AG04449 (cell line): Measurements from ENCODE around the gene FRMD5.

Experiments used
- CTCF ChIA-PET: fragments of 350-600 bp; formaldehyde crosslinking; extraction: SDS; loops from one replicate; lab custom pipeline; 2021; ENCODE audit warnings: antibody characterized with exemption; lab: Yijun Ruan, JAX
- POLR2A ChIA-PET: fragments of 400-600, 350-600 bp; formaldehyde crosslinking; extraction: SDS; loops from one replicate; lab custom pipeline; 2020; ENCODE audit warnings: antibody characterized with exemption, inconsistent platforms; lab: Yijun Ruan, JAX
- DNase-seq: peaks from one replicate; pipeline ENCODE4 v3.0.0-alpha.2; 2010; ENCODE audit warnings: low read depth, low spot score
- H3K4me3 ChIP-seq: 2 replicates; pipeline ENCODE4 v1.5.1; 2011; ENCODE audit warnings: low read depth, mild to moderate bottlenecking, control low read depth, low read length
- TF ChIP-seq, protein P1 (sequence below): IDR thresholded peaks from one replicate; pipeline ENCODE4 v1.5.1; 2011; ENCODE audit warnings: mild to moderate bottlenecking, moderate library complexity, low read length, control low read depth, inconsistent platforms; ENCODE audit not compliant: insufficient read depth; ENCODE audit errors: missing control alignments

The FRMD5 gene

DNA sequence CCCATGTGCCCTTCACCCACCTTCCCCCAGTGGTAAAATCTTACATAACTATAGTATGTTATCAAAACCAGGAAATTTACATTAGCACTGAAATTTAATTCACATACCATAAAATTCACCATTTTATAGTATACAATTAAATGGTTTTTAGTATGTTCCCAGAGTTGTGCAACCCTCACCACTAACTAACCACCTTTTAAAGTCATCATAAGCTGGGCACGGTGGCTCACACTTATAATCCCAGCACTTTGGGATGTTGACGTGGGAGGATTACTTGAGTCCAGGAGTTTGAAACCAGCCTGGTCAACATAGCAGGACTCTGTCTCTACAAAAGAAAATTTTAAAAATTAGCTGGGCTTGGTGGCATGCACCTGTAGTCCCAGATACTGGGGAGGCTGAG lies 13.7 kb downstream of the FRMD5 start:
- CTCF ChIA-PET, result interaction anchor here (1.6 kb wide), 1 partner anchor 12 kb away, joined by 6 read pairs; no protein-coding TSS in a partner anchor

DNA sequence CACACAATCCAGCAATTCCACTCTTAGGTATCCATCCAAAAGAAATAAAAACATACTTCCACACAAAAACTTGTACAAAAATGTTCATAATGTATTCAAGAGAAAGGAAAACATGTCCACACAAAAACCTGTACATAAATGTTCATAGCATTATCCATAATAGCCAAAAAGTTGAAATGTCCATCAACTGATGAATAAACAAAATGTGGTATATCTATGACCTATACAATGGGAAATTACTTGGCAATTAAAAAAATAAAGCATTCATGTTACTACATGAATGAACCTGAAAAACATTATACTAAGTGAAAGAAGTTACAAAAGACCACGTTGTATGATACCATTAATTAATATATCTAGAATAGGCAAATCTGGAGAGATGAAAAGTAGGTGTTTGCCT lies 17.9 kb downstream of the FRMD5 start:
- POLR2A ChIA-PET, result no interaction called here
- TF ChIP-seq, protein P1, sequence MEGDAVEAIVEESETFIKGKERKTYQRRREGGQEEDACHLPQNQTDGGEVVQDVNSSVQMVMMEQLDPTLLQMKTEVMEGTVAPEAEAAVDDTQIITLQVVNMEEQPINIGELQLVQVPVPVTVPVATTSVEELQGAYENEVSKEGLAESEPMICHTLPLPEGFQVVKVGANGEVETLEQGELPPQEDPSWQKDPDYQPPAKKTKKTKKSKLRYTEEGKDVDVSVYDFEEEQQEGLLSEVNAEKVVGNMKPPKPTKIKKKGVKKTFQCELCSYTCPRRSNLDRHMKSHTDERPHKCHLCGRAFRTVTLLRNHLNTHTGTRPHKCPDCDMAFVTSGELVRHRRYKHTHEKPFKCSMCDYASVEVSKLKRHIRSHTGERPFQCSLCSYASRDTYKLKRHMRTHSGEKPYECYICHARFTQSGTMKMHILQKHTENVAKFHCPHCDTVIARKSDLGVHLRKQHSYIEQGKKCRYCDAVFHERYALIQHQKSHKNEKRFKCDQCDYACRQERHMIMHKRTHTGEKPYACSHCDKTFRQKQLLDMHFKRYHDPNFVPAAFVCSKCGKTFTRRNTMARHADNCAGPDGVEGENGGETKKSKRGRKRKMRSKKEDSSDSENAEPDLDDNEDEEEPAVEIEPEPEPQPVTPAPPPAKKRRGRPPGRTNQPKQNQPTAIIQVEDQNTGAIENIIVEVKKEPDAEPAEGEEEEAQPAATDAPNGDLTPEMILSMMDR, result no peak
- H3K4me3 ChIP-seq, result no peak overlapping the region
- DNase-seq, result no peak
- CTCF ChIA-PET, result no interaction called here

More for the DNA sequence above, 13.7 kb downstream of the FRMD5 start:
- TF ChIP-seq, protein P1, result no peak
- no peak for DNase-seq
- POLR2A ChIA-PET, result no interaction called here
- no peak overlapping the region for H3K4me3 ChIP-seq

DNA sequence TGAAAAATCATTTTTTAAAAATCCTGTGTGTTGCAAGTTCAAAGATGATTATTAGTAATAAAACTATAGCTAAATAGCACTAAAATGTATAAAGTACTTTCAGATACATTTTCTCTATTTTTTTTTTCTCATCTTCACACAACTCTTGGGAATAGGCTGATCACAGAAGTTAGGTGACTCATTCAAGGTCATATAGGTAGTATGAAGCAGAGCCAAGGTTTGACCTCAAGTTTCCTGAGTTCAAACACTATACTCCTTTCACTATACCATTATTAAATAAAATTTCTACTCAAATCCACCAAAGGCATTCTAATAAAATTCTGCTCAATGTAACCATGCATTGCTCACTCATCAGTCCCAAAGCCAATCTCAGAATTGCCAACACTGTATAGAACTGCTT lies 21.3 kb downstream of the FRMD5 start:
- TF ChIP-seq, protein P1, result no peak
- no peak for DNase-seq
- no peak overlapping the region for H3K4me3 ChIP-seq
- CTCF ChIA-PET, result no interaction called here
- POLR2A ChIA-PET, result no interaction called here

GRCh38 chr15:44163370-44163769 lies 31.7 kb downstream of the FRMD5 start:
- TF ChIP-seq, protein P1, result no peak
- no peak overlapping the region for H3K4me3 ChIP-seq
- ChIA-PET POLR2A (no interaction called here), CTCF (no interaction called here)
- DNase-seq, result no peak

GRCh38 chr15:44160796-44161195 lies 34.3 kb downstream of the FRMD5 start:
- H3K4me3 ChIP-seq, result no peak overlapping the region
- no peak for DNase-seq
- ChIA-PET POLR2A (no interaction called here), CTCF (interaction anchor here (0.8 to 1.3 kb wide), 2 partner anchors 10 to 257 kb away, joined by 4 to 6 read pairs; no protein-coding TSS in a partner anchor)
- TF ChIP-seq, protein P1, result no peak

- no peak for DNase-seq
- POLR2A ChIA-PET, result no interaction called here
- CTCF ChIA-PET, result no interaction called here
- H3K4me3 ChIP-seq, result no peak overlapping the region
- TF ChIP-seq, protein P1, result no peak
These were observed 35.6 kb downstream of the FRMD5 start for GRCh38 chr15:44159492-44159891.
